Prostate gland (tissue), 2 donors: ENCODE data around the gene P2RY8.

ENCODE experiments used
- CTCF ChIP-seq, 4 experiments: fragments of 200-600 bp in 2 of 4; fragments of 450-650 bp in 2 of 4; sonication (generic) in 2 of 4; IDR thresholded peaks; 1 replicate in 3 of 4; 2 replicates in 1 of 4; pipeline ENCODE4 v1.5.1; 2016 to 2019; ENCODE audit warnings: antibody characterized with exemption in 4 of 4, mild to moderate bottlenecking in 2 of 4, moderate library complexity in 2 of 4
- POLR2A ChIP-seq: fragments of 450-650 bp; IDR thresholded peaks from one replicate; pipeline ENCODE4 v1.6.1; 2016; ENCODE audit warnings: antibody characterized with exemption, mild to moderate bottlenecking

GRCh38 chrX:1481636-1482529, 55.1 kb downstream of the P2RY8 start:
- TF ChIP-seq POLR2A = no peak
- TF ChIP-seq CTCF (IDR thresholded peaks at IDR 0.05) = no peak
